SK-N-SH (cell line): ENCODE measurements around the gene PRTFDC1. TPM values are rescaled to one million over a fixed set of nuclear protein-coding genes. Genes with fewer than 3 reads are reported as not detected.

Source experiments
- CTCF ChIA-PET: fragments of 300-600, 350-600 bp; formaldehyde crosslinking; extraction: SDS; loops from one replicate; lab custom pipeline; 2021; lab: Yijun Ruan, JAX
- POLR2A ChIA-PET: fragments of 350-600 bp; sonication (Branson Sonifier 250); formaldehyde crosslinking; extraction: SDS; loops from one replicate; lab custom pipeline; 2020; ENCODE audit warnings: antibody characterized with exemption, inconsistent platforms; lab: Yijun Ruan, JAX
- DNase-seq: peaks from one replicate; pipeline ENCODE4 v3.0.0; 2012
- H2AFZ ChIP-seq: fragments of 200-600 bp; sonication (generic); 2 replicates; pipeline ENCODE4 v1.8.1; 2016; ENCODE audit warnings: antibody characterized with exemption, mild to moderate bottlenecking, low read depth
- H3F3A ChIP-seq: fragments of 200-600 bp; sonication (generic); replicated peaks from 2 replicates; pipeline ENCODE3; 2016; ENCODE audit warnings: antibody characterized with exemption, mild to moderate bottlenecking; ENCODE audit not compliant: insufficient read depth
- H3K27ac ChIP-seq, 2 experiments: fragments of 200-500 bp in 1 of 2; fragments of 200-600 bp in 1 of 2; sonication (Bioruptor generic) in 1 of 2; sonication (generic), shearing (Covaris generic) in 1 of 2; 2 replicates each; pipeline versions ENCODE4 v1.5.1 to v1.6.1; 2014 to 2016; ENCODE audit warnings: low read depth in 2 of 2, inconsistent platforms in 1 of 2, low read length in 1 of 2, mild to moderate bottlenecking in 1 of 2, mixed read lengths in 1 of 2
- H3K27me3 ChIP-seq: fragments of 200-600 bp; sonication (generic), shearing (Covaris generic); 2 replicates; pipeline ENCODE4 v1.6.1; 2016; ENCODE audit warnings: mixed run types; ENCODE audit not compliant: insufficient read depth
- H3K36me3 ChIP-seq, 2 experiments: fragments of 200-500 bp in 1 of 2; fragments of 200-600 bp in 1 of 2; sonication (Bioruptor generic) in 1 of 2; sonication (generic) in 1 of 2; replicated peaks in 1 of 2; 2 replicates each; pipeline versions ENCODE3 to v1.5.1; 2014 to 2016; ENCODE audit warnings: low read length in 1 of 2, mild to moderate bottlenecking in 1 of 2; ENCODE audit not compliant: insufficient read depth in 2 of 2, control insufficient read depth in 1 of 2
- H3K4me1 ChIP-seq, 2 experiments: fragments of 200-500 bp in 1 of 2; fragments of 200-600 bp in 1 of 2; sonication (Bioruptor generic) in 1 of 2; sonication (generic), shearing (Covaris generic) in 1 of 2; 2 replicates each; pipeline versions ENCODE4 v1.5.1 to v1.6.1; 2014 to 2016; ENCODE audit warnings: low read depth in 1 of 2, low read length in 1 of 2, mixed run types in 1 of 2; ENCODE audit not compliant: insufficient read depth in 2 of 2, control insufficient read depth in 1 of 2
- H3K4me2 ChIP-seq: fragments of 200-600 bp; sonication (generic), shearing (Covaris generic); 2 replicates; pipeline ENCODE4 v1.6.1; 2017; ENCODE audit warnings: mixed run types
- H3K4me3 ChIP-seq, 2 experiments: fragments of 200-500 bp in 1 of 2; fragments of 200-600 bp in 1 of 2; sonication (Bioruptor generic) in 1 of 2; sonication (generic), shearing (Covaris generic) in 1 of 2; 2 replicates each; pipeline versions ENCODE4 v1.5.1 to v1.8.1; 2014 to 2016; ENCODE audit warnings: low read depth in 2 of 2, inconsistent platforms in 1 of 2, low read length in 1 of 2, mild to moderate bottlenecking in 1 of 2, mixed read lengths in 1 of 2, moderate library complexity in 1 of 2
- H3K79me2 ChIP-seq: fragments of 200-600 bp; sonication (generic); 2 replicates; pipeline ENCODE4 v1.8.1; 2017; ENCODE audit warnings: mild to moderate bottlenecking; ENCODE audit not compliant: insufficient read depth
- H3K9ac ChIP-seq: fragments of 200-600 bp; sonication (generic); 2 replicates; pipeline ENCODE4 v1.6.1; 2017; ENCODE audit warnings: mixed run types
- H3K9me2 ChIP-seq: fragments of 200-600 bp; sonication (generic); 2 replicates; pipeline ENCODE4 v1.6.1; 2017; ENCODE audit warnings: mixed run types
- H3K9me3 ChIP-seq: fragments of 200-600 bp; sonication (generic); 2 replicates; pipeline ENCODE4 v1.6.1; 2017; ENCODE audit warnings: mixed run types, mild to moderate bottlenecking, moderate library complexity
- H4K20me1 ChIP-seq: fragments of 200-600 bp; sonication (generic); 2 replicates; pipeline ENCODE4 v1.6.1; 2017; ENCODE audit warnings: mild to moderate bottlenecking, mixed run types; ENCODE audit not compliant: insufficient read depth
- CHD2 ChIP-seq: fragments of 150-350 bp; IDR thresholded peaks from 2 replicates; pipeline ENCODE4 v1.6.1; 2018; ENCODE audit warnings: low read length; ENCODE audit not compliant: partially characterized antibody
- EP300 ChIP-seq, 2 experiments: IDR thresholded peaks; 2 replicates each; pipeline versions ENCODE4 v1.4.0 to v1.6.1; 2012; ENCODE audit warnings: borderline replicate concordance in 1 of 2, low read depth in 1 of 2, low read length in 1 of 2
- FOSL2 ChIP-seq: IDR thresholded peaks from 2 replicates; pipeline ENCODE4 v1.4.0; 2012; ENCODE audit warnings: low read depth, mild to moderate bottlenecking, moderate library complexity, borderline replicate concordance
- FOXJ3 ChIP-seq: sonication (generic); formaldehyde crosslinking; IDR thresholded peaks from 2 replicates; pipeline ENCODE4 v1.5.1; 2020; ENCODE audit warnings: mild to moderate bottlenecking, missing genetic modification reagents
- GABPA ChIP-seq: IDR thresholded peaks from 2 replicates; pipeline ENCODE4 v1.4.0; 2012; ENCODE audit warnings: low read depth, mild to moderate bottlenecking
- JUND ChIP-seq: IDR thresholded peaks from 2 replicates; pipeline ENCODE4 v1.4.0; 2012
- MAX ChIP-seq: IDR thresholded peaks from 2 replicates; pipeline ENCODE4 v1.4.0; 2012; ENCODE audit warnings: low read depth
- MXI1 ChIP-seq: IDR thresholded peaks from 2 replicates; pipeline ENCODE4 v1.6.1; 2012; ENCODE audit warnings: mild to moderate bottlenecking, low read depth, low read length, improper control_type of control experiment
- PBX3 ChIP-seq: IDR thresholded peaks from 2 replicates; pipeline ENCODE4; 2012
- POLR2AphosphoS5 ChIP-seq: IDR thresholded peaks from 2 replicates; pipeline ENCODE4 v1.6.1; 2012; ENCODE audit warnings: low read depth, low read length
- RAD21 ChIP-seq: IDR thresholded peaks from 2 replicates; pipeline ENCODE4 v1.6.1; 2012; ENCODE audit warnings: mild to moderate bottlenecking, low read length
- REST ChIP-seq: IDR thresholded peaks from 2 replicates; pipeline ENCODE4 v1.6.1; 2012; ENCODE audit warnings: mild to moderate bottlenecking, low read depth, low read length, moderate library complexity
- RXRA ChIP-seq: IDR thresholded peaks from 2 replicates; pipeline ENCODE4 v1.4.0; 2012; ENCODE audit warnings: low read depth, mild to moderate bottlenecking, borderline replicate concordance
- YY1 ChIP-seq: IDR thresholded peaks from 2 replicates; pipeline ENCODE4 v1.4.0; 2012; ENCODE audit warnings: low read depth, mild to moderate bottlenecking
- WGBS: methylation state at CpG from one replicate; pipeline ENCODE4 v1.1.6; 2017; ENCODE audit warnings: low lambda C conversion rate; 5-methylcytosine and 5-hydroxymethylcytosine counted together
- polyA plus RNA-seq, 3 experiments: library from polyadenylated mRNA; depleted of rRNA; stranded (reverse); fragments of >200 nt; gene quantifications; 2 replicates each; pipeline ENCODE4 v1.2.3, GENCODE V29; 2012

Gene PRTFDC1
- polyA plus RNA-seq, 1 of the 3 experiments (the other 2 are of a cell fraction), result 6.6 TPM

GRCh38 chr10:24891823-24892222, 60.6 kb downstream of the PRTFDC1 start (continued):
- TF ChIP-seq RAD21 (no peak), RXRA (peak; percentile 70; the same call in 1 of the 2 replicates), POLR2AphosphoS5 (peak; percentile 70; the same call in 1 of the 2 replicates), REST (no peak), GABPA (no peak)
- TF ChIP-seq, all 33 proteins: peak for 10

- Histone ChIP-seq H3K9me2 (no peaks in the 10 kb centered on the region), H3K9ac (no peak overlapping the region), H4K20me1 (no peaks in the 10 kb centered on the region), H3K27ac (no peak overlapping the region), H3K9me3 (no peaks in the 10 kb centered on the region), H3K27me3 (no peaks in the 10 kb centered on the region), H3K4me2 (no peak overlapping the region), H2AFZ (no peak overlapping the region), H3K4me1 (peaks cover 0 to 24% of the 10 kb centered on the region in 2 experiments; a peak in 2 of 4 replicates), H3K36me3 (no peaks in the 10 kb centered on the region), H3F3A (no peaks in the 10 kb centered on the region), H3K4me3 (no peak overlapping the region), H3K79me2 (no peaks in the 10 kb centered on the region)
- ChIA-PET CTCF (no interaction called here), POLR2A (no interaction called here)
- no peak for DNase-seq
- 100% methylated on average over 1 of the region's 1 CpG for WGBS
- TF ChIP-seq YY1, result no peak
- TF ChIP-seq EP300 (IDR thresholded peaks at IDR 0.05; ENCODE audit: borderline replicate concordance in 1 of 2, low read depth in 1 of 2, low read length in 1 of 2), result no peak
- TF ChIP-seq RXRA, result no peak
- TF ChIP-seq CHD2, result no peak
- TF ChIP-seq FOXJ3 (CRISPR knock-in tag), result no peak
- TF ChIP-seq GABPA, result no peak
- TF ChIP-seq JUND, result 0 out of 2 replicates have a peak, but pooled peaks have one; percentile 17
- TF ChIP-seq PBX3, result peak; percentile 65
- no peak for TF ChIP-seq MXI1
- no peak for TF ChIP-seq MAX
- TF ChIP-seq FOSL2, result no peak
- TF ChIP-seq REST, result no peak
Measured at GRCh38 chr10:24889639-24890038, 62.8 kb downstream of the PRTFDC1 start.
